Lower leg skin (tissue), 4 donors: ENCODE data around the gene DICER1. TPM values are rescaled to one million over a fixed set of nuclear protein-coding genes. Genes with fewer than 3 reads are reported as not detected.
A peak's percentile ranks its signal among the peaks of the same experiment; 100 is the strongest.
"Not testable (repeated sequence)": the region's sequence is repeated elsewhere in the genome, so short reads cannot be mapped to it uniquely, and the experiment has no call there.

Experiments used
- DNase-seq, 2 donors: peaks; one replicate each; pipeline ENCODE4 v3.0.0-alpha.2; 2019; ENCODE audit warnings: low spot score in 2 of 2
- H3K4me3 ChIP-seq: fragments of 200-600 bp; sonication (generic); 2 replicates; pipeline ENCODE4 v1.5.1; 2017; ENCODE audit warnings: mild to moderate bottlenecking, low read depth; ENCODE audit not compliant: poor library complexity, severe bottlenecking
- CTCF ChIP-seq, 3 donors: fragments of 450-650 bp; IDR thresholded peaks; one replicate each; pipeline ENCODE4 v1.5.1; 2016; ENCODE audit warnings: antibody characterized with exemption in 3 of 3, mild to moderate bottlenecking in 3 of 3, moderate library complexity in 2 of 3
- POLR2A ChIP-seq, 2 donors: fragments of 450-650 bp; IDR thresholded peaks; one replicate each; pipeline ENCODE4 v1.6.1; 2016 to 2017; ENCODE audit warnings: antibody characterized with exemption in 2 of 2, mild to moderate bottlenecking in 1 of 2, moderate library complexity in 1 of 2
- WGBS, 2 donors: methylation state at CpG; one replicate each; pipeline ENCODE4 v1.1.5; 2018; 5-methylcytosine and 5-hydroxymethylcytosine counted together
- intact Hi-C: fragments of 100-400 bp; cut with DNase I; formaldehyde crosslinking; loops from one replicate; pipeline ENCODE4 v1.15.0; 2023; ENCODE audit warnings: low total_unique reads
- total RNA-seq, 4 donors: library from RNA; depleted of rRNA; stranded (reverse); fragments of >200 nt; gene quantifications; one replicate each; pipeline ENCODE4 v1.1.0, GENCODE V29; 2016

DICER1 gene, protein sequence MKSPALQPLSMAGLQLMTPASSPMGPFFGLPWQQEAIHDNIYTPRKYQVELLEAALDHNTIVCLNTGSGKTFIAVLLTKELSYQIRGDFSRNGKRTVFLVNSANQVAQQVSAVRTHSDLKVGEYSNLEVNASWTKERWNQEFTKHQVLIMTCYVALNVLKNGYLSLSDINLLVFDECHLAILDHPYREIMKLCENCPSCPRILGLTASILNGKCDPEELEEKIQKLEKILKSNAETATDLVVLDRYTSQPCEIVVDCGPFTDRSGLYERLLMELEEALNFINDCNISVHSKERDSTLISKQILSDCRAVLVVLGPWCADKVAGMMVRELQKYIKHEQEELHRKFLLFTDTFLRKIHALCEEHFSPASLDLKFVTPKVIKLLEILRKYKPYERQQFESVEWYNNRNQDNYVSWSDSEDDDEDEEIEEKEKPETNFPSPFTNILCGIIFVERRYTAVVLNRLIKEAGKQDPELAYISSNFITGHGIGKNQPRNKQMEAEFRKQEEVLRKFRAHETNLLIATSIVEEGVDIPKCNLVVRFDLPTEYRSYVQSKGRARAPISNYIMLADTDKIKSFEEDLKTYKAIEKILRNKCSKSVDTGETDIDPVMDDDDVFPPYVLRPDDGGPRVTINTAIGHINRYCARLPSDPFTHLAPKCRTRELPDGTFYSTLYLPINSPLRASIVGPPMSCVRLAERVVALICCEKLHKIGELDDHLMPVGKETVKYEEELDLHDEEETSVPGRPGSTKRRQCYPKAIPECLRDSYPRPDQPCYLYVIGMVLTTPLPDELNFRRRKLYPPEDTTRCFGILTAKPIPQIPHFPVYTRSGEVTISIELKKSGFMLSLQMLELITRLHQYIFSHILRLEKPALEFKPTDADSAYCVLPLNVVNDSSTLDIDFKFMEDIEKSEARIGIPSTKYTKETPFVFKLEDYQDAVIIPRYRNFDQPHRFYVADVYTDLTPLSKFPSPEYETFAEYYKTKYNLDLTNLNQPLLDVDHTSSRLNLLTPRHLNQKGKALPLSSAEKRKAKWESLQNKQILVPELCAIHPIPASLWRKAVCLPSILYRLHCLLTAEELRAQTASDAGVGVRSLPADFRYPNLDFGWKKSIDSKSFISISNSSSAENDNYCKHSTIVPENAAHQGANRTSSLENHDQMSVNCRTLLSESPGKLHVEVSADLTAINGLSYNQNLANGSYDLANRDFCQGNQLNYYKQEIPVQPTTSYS (N-terminal part only)
- total RNA-seq = 10 to 100 TPM; 32.8 to 70.4 (median 45.0) TPM

GRCh38 chr14:95157327-95158189, at the start of gene DICER1:
Gene DICER1 (minus strand): TSS chr14:95157529. CDS start chr14:95133458, 24,071 bp downstream.
- 0 to 2% methylated on average over 45 to 50 of the region's 77 CpGs for WGBS, 2 donors
- intact Hi-C loops = no loop called here
- peak; percentile 94 to 99 for DNase-seq
- peak within 1 kb of the TSS; percentile 80 for H3K4me3 ChIP-seq
- TF ChIP-seq POLR2A (IDR thresholded peaks at IDR 0.05) (no peak), CTCF (IDR thresholded peaks at IDR 0.05) (peak in 1 of 3 donors; percentile 12)

DNA sequence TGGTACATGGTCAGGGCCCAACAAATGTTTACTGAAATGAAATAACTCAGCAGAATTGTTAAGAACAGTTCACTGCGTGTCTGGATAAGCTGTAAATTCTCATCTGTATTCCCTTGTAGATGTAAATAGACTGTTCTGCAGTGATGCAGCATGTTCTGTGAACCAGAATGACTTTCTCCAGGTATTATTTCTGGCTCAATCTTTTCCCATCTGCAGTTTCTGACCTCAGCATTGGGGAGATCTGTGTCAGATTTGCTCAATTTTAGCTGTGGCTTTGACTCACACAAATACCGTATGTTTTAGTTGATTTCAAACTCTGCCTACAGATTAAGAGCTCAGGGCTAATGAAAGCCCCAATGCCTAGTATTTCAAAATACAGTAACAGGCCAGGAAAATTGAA, 49.2 kb upstream of the DICER1 start:
- H3K4me3 ChIP-seq = no peak overlapping the region
- no peak for DNase-seq
- 87 to 93% methylated on average over 2 of the region's 2 CpGs for WGBS, 2 donors
- intact Hi-C loops = no loop called here
- TF ChIP-seq CTCF (IDR thresholded peaks at IDR 0.05) (no peak), POLR2A (IDR thresholded peaks at IDR 0.05) (no peak)

DNA sequence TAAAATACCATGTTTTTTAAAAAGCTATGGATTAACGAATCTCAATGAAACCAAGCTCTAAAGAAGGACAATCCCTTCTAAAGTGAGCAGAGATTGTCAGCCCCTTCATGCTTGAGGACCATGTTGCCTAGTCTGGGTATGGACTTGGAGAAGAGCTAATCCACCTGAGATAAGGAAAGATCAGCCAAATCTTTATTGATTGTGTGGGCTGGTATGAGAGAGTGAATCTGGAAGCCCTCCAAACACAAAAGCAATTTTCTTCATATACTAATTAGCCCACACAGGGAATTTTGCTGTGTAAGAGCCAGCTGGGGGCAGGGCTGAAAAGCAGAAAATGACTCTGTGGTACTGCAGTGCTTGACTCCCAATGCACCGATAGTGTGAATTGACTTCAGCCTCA, 47.4 kb upstream of the DICER1 start:
- 90 to 92% methylated on average over 2 of the region's 2 CpGs for WGBS, 2 donors
- peak in 1 of 2 donors; percentile 10 for DNase-seq
- no peak overlapping the region for H3K4me3 ChIP-seq
- intact Hi-C loops = no loop called here
- TF ChIP-seq CTCF (IDR thresholded peaks at IDR 0.05) = no peak
- no peak for TF ChIP-seq POLR2A (IDR thresholded peaks at IDR 0.05)

- DNase-seq, intact Hi-C loops, H3K4me3 ChIP-seq: not testable (repeated sequence)
- 93% methylated on average over 2 of the region's 2 CpGs for WGBS, 2 donors
These were observed 44.4 kb upstream of the DICER1 start for GRCh38 chr14:95201745-95202144.

DNA sequence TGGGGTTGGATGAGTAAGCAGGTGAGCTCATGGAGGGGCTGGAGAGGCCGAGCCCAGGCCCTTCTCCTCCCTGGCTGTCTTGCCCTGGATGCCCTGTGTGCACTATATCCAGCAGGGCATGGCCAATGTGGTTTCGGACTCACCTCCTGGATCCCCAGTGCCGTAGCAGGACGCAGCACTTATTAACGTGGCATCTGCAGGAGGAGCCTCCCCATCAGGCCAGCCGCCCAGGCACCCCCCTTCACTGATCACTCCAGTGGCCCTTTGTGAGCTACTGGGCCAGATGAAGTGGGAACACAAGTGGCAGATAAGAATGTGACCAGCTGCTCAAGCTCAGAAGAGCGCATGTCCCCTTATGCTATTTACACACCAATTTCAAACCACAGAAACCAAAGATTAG, 43.1 kb upstream of the DICER1 start:
- no peak for DNase-seq
- no peak overlapping the region for H3K4me3 ChIP-seq
- intact Hi-C loops = no loop called here
- TF ChIP-seq CTCF (IDR thresholded peaks at IDR 0.05) (no peak), POLR2A (IDR thresholded peaks at IDR 0.05) (no peak)
- WGBS, 2 donors = 81 to 97% methylated on average over 6 to 7 of the region's 7 CpGs
